ENCODE measurements around the gene SCARB1.

The SCARB1 gene

DNA sequence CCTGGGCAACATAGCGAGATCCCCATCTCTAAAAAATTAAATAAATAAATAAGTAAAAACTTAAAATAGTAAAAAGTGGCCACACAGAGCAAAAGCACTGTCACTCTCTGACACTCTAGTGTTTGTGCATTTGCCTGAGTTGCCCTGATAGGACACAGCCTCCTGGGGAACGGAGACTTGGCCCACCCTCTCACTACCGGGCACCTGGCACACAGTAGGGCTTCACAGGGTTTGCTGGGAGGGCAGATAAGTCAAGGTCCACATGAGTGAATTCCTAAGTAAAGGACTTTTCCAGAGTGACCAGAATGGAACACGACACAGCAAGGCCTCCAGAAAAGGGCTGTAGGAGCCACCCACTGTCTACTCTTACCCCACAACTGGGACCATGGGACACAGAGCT is 54.3 kb downstream of the SCARB1 start:
- Histone ChIP-seq H3K27ac (ENCODE audit: extremely low read depth, low read depth, low read length) (no peak overlapping the region), H3K9me3 (ENCODE audit: control insufficient read depth, insufficient read depth, low read depth, low read length) (no peaks in the 10 kb centered on the region), H3K4me1 (ENCODE audit: control insufficient read depth, insufficient read depth, low read length) (no peaks in the 10 kb centered on the region), H3K4me3 (ENCODE audit: low read depth, low read length) (no peak overlapping the region), H3K36me3 (ENCODE audit: control insufficient read depth in 2 of 2, insufficient read depth in 1 of 2, low read length in 2 of 2) (peaks cover 0 to 48% of the 10 kb centered on the region in 2 experiments; a peak in 2 of 3 replicates)
- CTCF ChIA-PET, result no interaction called here
- POLR2A ChIA-PET, result no interaction called here
- TF ChIP-seq ZNF529 (tag by site-specific recombination; IDR thresholded peaks at IDR 0.05; ENCODE audit: insufficient replicate concordance) (no peak), PRDM4 (tag by site-specific recombination; IDR thresholded peaks at IDR 0.05) (no peak), ZBTB7A (tag by site-specific recombination; IDR thresholded peaks at IDR 0.05; ENCODE audit: low read depth) (no peak), ZNF394 (tag by site-specific recombination; IDR thresholded peaks at IDR 0.05; ENCODE audit: borderline replicate concordance) (no peak), ZFP41 (tag by site-specific recombination; IDR thresholded peaks at IDR 0.05; ENCODE audit: borderline replicate concordance) (no peak), ZNF629 (tag by site-specific recombination; IDR thresholded peaks at IDR 0.05) (no peak), ZNF610 (tag by site-specific recombination; IDR thresholded peaks at IDR 0.05; ENCODE audit: borderline replicate concordance) (no peak), SP7 (tag by site-specific recombination; IDR thresholded peaks at IDR 0.05) (no peak), ZNF175 (tag by site-specific recombination; IDR thresholded peaks at IDR 0.05) (no peak), ZBTB17 (tag by site-specific recombination; IDR thresholded peaks at IDR 0.05) (no peak), PRDM1 (tag by site-specific recombination; IDR thresholded peaks at IDR 0.05) (no peak), YY2 (tag by site-specific recombination; IDR thresholded peaks at IDR 0.05) (no peak), ZBTB21 (tag by site-specific recombination; IDR thresholded peaks at IDR 0.05) (no peak)

- Histone ChIP-seq H3K27ac (ENCODE audit: extremely low read depth, low read depth, low read length) (no peak overlapping the region), H3K36me3 (ENCODE audit: control insufficient read depth in 2 of 2, insufficient read depth in 1 of 2, low read length in 2 of 2) (peaks cover 0 to 42% of the 10 kb centered on the region in 2 experiments; a peak in 2 of 3 replicates), H3K9me3 (ENCODE audit: control insufficient read depth, insufficient read depth, low read depth, low read length) (no peaks in the 10 kb centered on the region), H3K4me3 (ENCODE audit: low read depth, low read length) (no peak overlapping the region), H3K4me1 (ENCODE audit: control insufficient read depth, insufficient read depth, low read length) (no peaks in the 10 kb centered on the region; the same call in 1 of the 2 replicates)
- POLR2A ChIA-PET, result no interaction called here
- CTCF ChIA-PET, result no interaction called here
- TF ChIP-seq ZFP69B (tag by site-specific recombination; IDR thresholded peaks at IDR 0.05) (no peak), ZNF623 (tag by site-specific recombination; IDR thresholded peaks at IDR 0.05) (peak; percentile 96)
Measured at GRCh38 chr12:124808272-124808671, 55.4 kb downstream of the SCARB1 start.

GRCh38 chr12:124805876-124806668 is 57.6 kb downstream of the SCARB1 start:
- Histone ChIP-seq H3K4me3 (ENCODE audit: low read depth, low read length) (no peak overlapping the region), H3K27ac (ENCODE audit: extremely low read depth, low read depth, low read length) (no peak overlapping the region), H3K4me1 (ENCODE audit: control insufficient read depth, insufficient read depth, low read length) (no peaks in the 10 kb centered on the region; the same call in 1 of the 2 replicates), H3K9me3 (ENCODE audit: control insufficient read depth, insufficient read depth, low read depth, low read length) (no peaks in the 10 kb centered on the region), H3K36me3 (ENCODE audit: control insufficient read depth in 2 of 2, insufficient read depth in 1 of 2, low read length in 2 of 2) (peaks cover 0 to 35% of the 10 kb centered on the region in 2 experiments; a peak in 2 of 3 replicates)
- POLR2A ChIA-PET, result no interaction called here
- CTCF ChIA-PET, result no interaction called here
- TF ChIP-seq SCRT1 (tag by site-specific recombination; IDR thresholded peaks at IDR 0.05; ENCODE audit: borderline replicate concordance) (no peak), ZBTB1 (tag by site-specific recombination; IDR thresholded peaks at IDR 0.05) (no peak), ZNF16 (tag by site-specific recombination; IDR thresholded peaks at IDR 0.05; ENCODE audit: low read depth) (no peak), ZNF433 (tag by site-specific recombination; IDR thresholded peaks at IDR 0.05; ENCODE audit: low read depth) (no peak), ZNF830 (tag by site-specific recombination; IDR thresholded peaks at IDR 0.05; ENCODE audit: low read depth) (no peak), KLF9 (tag by site-specific recombination; IDR thresholded peaks at IDR 0.05; ENCODE audit: low read depth) (no peak), ZNF350 (tag by site-specific recombination; IDR thresholded peaks at IDR 0.05) (no peak), ZNF596 (tag by site-specific recombination; IDR thresholded peaks at IDR 0.05) (no peak), ZNF266 (tag by site-specific recombination; IDR thresholded peaks at IDR 0.05; ENCODE audit: low read depth) (no peak), ZBTB49 (tag by site-specific recombination; IDR thresholded peaks at IDR 0.05; ENCODE audit: low read depth) (no peak), ZNF138 (tag by site-specific recombination; IDR thresholded peaks at IDR 0.05; ENCODE audit: borderline replicate concordance) (no peak)
